MCF 10A (cell line): ENCODE measurements around the gene NINJ1. TPM values are rescaled to one million over a fixed set of nuclear protein-coding genes. Genes with fewer than 3 reads are reported as not detected.

Experiments
- BruUV-seq: library from RNA; stranded (reverse); fragments of 400-500 nt; replicated peaks from 2 replicates; lab custom pipeline; 2021; lab: Mats Ljungman, UMichigan
- CTCF ChIA-PET: fragments of 300-600 bp; sonication (Branson Sonifier 250); formaldehyde crosslinking; extraction: SDS; loops from one replicate; lab custom pipeline; 2021; ENCODE audit warnings: antibody characterized with exemption, inconsistent platforms; lab: Yijun Ruan, JAX
- POLR2A ChIA-PET: fragments of 300-600, 350-650 bp; sonication (Branson Sonifier 250); formaldehyde crosslinking; extraction: SDS; loops from one replicate; lab custom pipeline; 2020; ENCODE audit warnings: antibody characterized with exemption, inconsistent platforms; lab: Yijun Ruan, JAX
- DNase-seq: peaks from one replicate; pipeline ENCODE4 v3.0.0-alpha.2; 2018; ENCODE audit not compliant: unreplicated experiment
- H3K27ac Mint-ChIP-seq: one replicate; pipeline ENCODE4 v1.8.0; 2022; ENCODE audit warnings: mild to moderate bottlenecking, low read depth, mixed read lengths; ENCODE audit not compliant: unreplicated experiment
- H3K27me3 Mint-ChIP-seq: one replicate; pipeline ENCODE4 v1.8.0; 2022; ENCODE audit warnings: mixed read lengths; ENCODE audit not compliant: insufficient read depth, unreplicated experiment
- H3K36me3 Mint-ChIP-seq: one replicate; pipeline ENCODE4 v1.8.0; 2022; ENCODE audit warnings: mild to moderate bottlenecking, moderate library complexity, mixed read lengths; ENCODE audit not compliant: insufficient read depth, unreplicated experiment
- H3K4me1 Mint-ChIP-seq: one replicate; pipeline ENCODE4 v1.8.0; 2022; ENCODE audit warnings: mixed read lengths; ENCODE audit not compliant: insufficient read depth, unreplicated experiment
- H3K4me3 Mint-ChIP-seq: one replicate; pipeline ENCODE4 v1.8.0; 2022; ENCODE audit warnings: mild to moderate bottlenecking, moderate library complexity, mixed read lengths; ENCODE audit not compliant: unreplicated experiment
- H3K9me3 Mint-ChIP-seq: one replicate; pipeline ENCODE4 v1.8.0; 2022; ENCODE audit warnings: mixed read lengths; ENCODE audit not compliant: unreplicated experiment
- intact Hi-C: fragments of 100-400 bp; cut with micrococcal nuclease; formaldehyde crosslinking; loops from 2 replicates; pipeline ENCODE4 v1.14.1; 2022
- total RNA-seq: library from RNA; stranded (reverse); gene quantifications from 2 replicates; pipeline ENCODE4 v1.2.3, GENCODE V29; 2022
- TF ChIP-seq, protein P1 (sequence below): fragments of 200-600 bp; IDR thresholded peaks from one replicate; pipeline ENCODE4 v1.8.0; 2022; ENCODE audit warnings: antibody characterized with exemption, mild to moderate bottlenecking; ENCODE audit not compliant: unreplicated experiment

Gene NINJ1
- total RNA-seq, 1 experiment from 2014 or later: 64.7 TPM

DNA sequence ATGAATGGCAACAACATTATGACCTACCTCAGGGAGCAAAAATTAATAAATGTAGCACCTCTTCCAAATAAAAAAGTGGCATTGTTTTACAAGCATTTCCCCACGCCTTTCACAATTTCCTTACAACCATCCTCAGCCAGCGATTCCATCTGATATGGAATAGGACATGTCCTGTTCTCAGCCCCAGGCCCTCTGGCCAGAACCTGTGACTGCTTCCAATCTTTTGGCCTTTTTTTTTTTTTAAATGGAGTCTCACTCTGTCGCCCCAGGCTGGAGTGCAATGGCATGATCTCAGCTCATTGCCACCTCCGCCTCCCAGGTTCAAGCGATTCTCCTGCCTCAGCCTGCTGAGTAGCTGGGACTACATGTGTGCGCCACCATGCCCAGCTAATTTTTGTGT lies 33.1 kb upstream of the NINJ1 start:
- no peak overlapping the region for H3K4me3 Mint-ChIP-seq
- TF ChIP-seq, protein P1, sequence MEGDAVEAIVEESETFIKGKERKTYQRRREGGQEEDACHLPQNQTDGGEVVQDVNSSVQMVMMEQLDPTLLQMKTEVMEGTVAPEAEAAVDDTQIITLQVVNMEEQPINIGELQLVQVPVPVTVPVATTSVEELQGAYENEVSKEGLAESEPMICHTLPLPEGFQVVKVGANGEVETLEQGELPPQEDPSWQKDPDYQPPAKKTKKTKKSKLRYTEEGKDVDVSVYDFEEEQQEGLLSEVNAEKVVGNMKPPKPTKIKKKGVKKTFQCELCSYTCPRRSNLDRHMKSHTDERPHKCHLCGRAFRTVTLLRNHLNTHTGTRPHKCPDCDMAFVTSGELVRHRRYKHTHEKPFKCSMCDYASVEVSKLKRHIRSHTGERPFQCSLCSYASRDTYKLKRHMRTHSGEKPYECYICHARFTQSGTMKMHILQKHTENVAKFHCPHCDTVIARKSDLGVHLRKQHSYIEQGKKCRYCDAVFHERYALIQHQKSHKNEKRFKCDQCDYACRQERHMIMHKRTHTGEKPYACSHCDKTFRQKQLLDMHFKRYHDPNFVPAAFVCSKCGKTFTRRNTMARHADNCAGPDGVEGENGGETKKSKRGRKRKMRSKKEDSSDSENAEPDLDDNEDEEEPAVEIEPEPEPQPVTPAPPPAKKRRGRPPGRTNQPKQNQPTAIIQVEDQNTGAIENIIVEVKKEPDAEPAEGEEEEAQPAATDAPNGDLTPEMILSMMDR: no peak
- intact Hi-C loops: no loop called here
- H3K4me1 Mint-ChIP-seq: no peaks in the 10 kb centered on the region
- no TSS peak for BruUV-seq
- no peak overlapping the region for H3K27ac Mint-ChIP-seq
- H3K27me3 Mint-ChIP-seq: no peaks in the 10 kb centered on the region
- H3K9me3 Mint-ChIP-seq: no peaks in the 10 kb centered on the region
- H3K36me3 Mint-ChIP-seq: no peaks in the 10 kb centered on the region
- ChIA-PET POLR2A (no interaction called here), CTCF (interaction anchor here (1.3 kb wide), 1 partner anchor 138 kb away, joined by 3 read pairs; no protein-coding TSS in a partner anchor)
- no peak for DNase-seq

DNA sequence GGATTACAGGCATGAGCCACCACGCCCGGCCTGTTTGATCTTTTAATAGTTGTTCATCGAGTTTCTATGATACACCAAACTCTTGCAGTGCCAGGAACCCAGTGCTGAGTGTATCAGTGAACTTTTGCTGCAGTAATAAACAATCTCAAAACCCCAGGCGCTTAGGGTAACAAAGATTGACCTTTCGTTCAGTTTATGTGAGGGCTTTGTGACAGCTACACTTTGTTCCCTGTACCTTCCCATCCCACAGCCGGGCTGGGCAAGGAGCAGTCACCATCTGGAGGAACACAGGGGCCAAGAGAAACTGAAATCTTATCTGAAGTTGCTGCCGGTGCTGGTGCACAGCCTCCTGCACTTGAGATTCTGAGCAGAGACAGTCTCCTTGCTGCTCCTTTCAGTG lies 32.6 kb upstream of the NINJ1 start:
- TF ChIP-seq, protein P1: no peak
- intact Hi-C loops: no loop called here
- ChIA-PET CTCF (interaction anchor here (0.8 kb wide), 1 partner anchor 136 kb away, joined by 3 read pairs; no protein-coding TSS in a partner anchor), POLR2A (no interaction called here)
- DNase-seq: no peak
- BruUV-seq: no TSS peak
- Mint-ChIP-seq H3K36me3 (no peaks in the 10 kb centered on the region), H3K27me3 (no peaks in the 10 kb centered on the region), H3K9me3 (no peaks in the 10 kb centered on the region), H3K4me3 (no peak overlapping the region), H3K27ac (no peak overlapping the region), H3K4me1 (no peaks in the 10 kb centered on the region)

DNA sequence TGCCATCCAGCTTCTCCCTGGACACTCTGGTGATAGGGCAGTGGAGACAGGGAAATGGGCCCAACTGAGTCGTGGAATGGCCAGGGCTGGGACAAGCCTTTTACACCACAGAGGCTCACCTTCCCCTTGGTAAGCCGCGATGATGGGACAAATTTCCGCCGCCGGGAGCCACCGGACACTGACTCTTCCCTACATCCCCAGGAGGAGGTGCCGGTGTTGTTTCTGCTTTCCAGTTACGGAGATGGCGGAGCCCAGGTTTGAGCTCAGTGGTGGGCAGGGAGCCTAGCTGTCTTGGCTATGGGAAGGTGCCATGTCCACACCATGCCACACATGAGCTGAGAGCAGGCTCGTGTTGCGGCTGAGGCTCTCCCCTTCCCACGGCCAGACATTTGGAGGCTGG lies 30.0 kb upstream of the NINJ1 start:
- no peaks in the 10 kb centered on the region for H3K36me3 Mint-ChIP-seq
- ChIA-PET CTCF (interaction anchor here (0.6 to 1.2 kb wide), 5 partner anchors 62 to 442 kb away, joined by 3 to 8 read pairs (median 4); no protein-coding TSS in a partner anchor), POLR2A (no interaction called here)
- TF ChIP-seq, protein P1: no peak
- no peak for DNase-seq
- H3K27ac Mint-ChIP-seq: no peak overlapping the region
- H3K4me1 Mint-ChIP-seq: no peaks in the 10 kb centered on the region
- intact Hi-C loops: no loop called here
- no peak overlapping the region for H3K4me3 Mint-ChIP-seq
- BruUV-seq: no TSS peak
- no peaks in the 10 kb centered on the region for H3K9me3 Mint-ChIP-seq
- H3K27me3 Mint-ChIP-seq: no peaks in the 10 kb centered on the region

DNA sequence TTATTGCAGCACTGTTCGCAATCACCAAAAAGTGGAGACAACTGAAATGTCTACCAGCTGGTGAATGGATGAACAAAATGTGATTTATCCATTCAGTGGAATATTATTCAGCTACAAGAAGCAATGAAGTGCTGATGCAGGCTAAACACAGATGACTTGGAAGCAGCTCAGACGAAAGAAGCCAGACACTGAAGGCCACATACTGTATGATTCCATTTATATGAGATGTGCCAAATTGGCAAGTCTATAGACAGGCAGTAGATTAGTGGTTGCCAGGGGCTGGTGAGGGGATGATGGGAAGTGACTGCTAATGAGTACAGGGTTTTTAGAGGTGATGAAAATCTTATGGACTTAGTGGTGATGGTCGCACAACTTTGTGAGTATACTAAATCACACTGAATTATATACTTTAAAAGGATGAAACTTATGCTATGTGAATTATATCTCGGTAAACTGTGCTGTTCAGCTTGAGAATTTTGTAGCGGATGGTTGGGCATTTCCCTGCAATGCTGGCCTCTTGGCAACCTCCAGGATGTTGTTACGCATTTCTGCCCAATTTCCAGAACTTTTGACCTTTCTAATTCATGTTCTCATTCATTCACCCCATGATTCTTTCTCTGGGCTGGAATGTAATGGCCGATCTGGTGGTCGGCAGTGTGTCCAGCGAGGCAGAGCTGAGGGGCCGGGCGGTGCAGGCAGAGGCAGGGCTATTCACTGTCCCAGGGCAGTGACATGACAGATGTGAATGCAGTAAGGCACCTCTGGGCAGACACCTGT lies 27.9 kb upstream of the NINJ1 start:
- intact Hi-C loops: no loop called here
- no peak overlapping the region for H3K27ac Mint-ChIP-seq
- ChIA-PET POLR2A (interaction anchor here (0.6 kb wide), 1 partner anchor 128 kb away, joined by 3 read pairs; no protein-coding TSS in a partner anchor), CTCF (interaction anchor here (0.6 to 3.8 kb wide), 9 partner anchors 8 to 438 kb away, joined by 3 to 19 read pairs (median 3); no protein-coding TSS in a partner anchor)
- H3K36me3 Mint-ChIP-seq: no peaks in the 10 kb centered on the region
- no peak for DNase-seq
- H3K27me3 Mint-ChIP-seq: no peaks in the 10 kb centered on the region
- no peaks in the 10 kb centered on the region for H3K9me3 Mint-ChIP-seq
- no peaks in the 10 kb centered on the region for H3K4me1 Mint-ChIP-seq
- TF ChIP-seq, protein P1: no peak
- BruUV-seq: no TSS peak
- no peak overlapping the region for H3K4me3 Mint-ChIP-seq
